Mucosa of stomach (tissue), 1 donor: ENCODE measurements around the gene CASD1.
A peak's percentile ranks its signal among the peaks of the same experiment; 100 is the strongest.

ENCODE experiments used
- H3K27me3 ChIP-seq: one replicate; pipeline ENCODE4 v1.7.0; 2013; ENCODE audit warnings: mild to moderate bottlenecking, low read length; ENCODE audit not compliant: control insufficient read depth, insufficient read depth
- H3K36me3 ChIP-seq: one replicate; pipeline ENCODE4 v1.7.0; 2013; ENCODE audit warnings: low read length; ENCODE audit not compliant: control insufficient read depth, insufficient read depth
- H3K4me1 ChIP-seq: one replicate; pipeline ENCODE4 v1.7.0; 2013; ENCODE audit warnings: mild to moderate bottlenecking, low read length; ENCODE audit not compliant: control insufficient read depth, insufficient read depth
- H3K4me3 ChIP-seq: one replicate; pipeline ENCODE4 v1.7.0; 2013; ENCODE audit warnings: low read length
- H3K9ac ChIP-seq: one replicate; pipeline ENCODE4 v1.7.0; 2013; ENCODE audit warnings: mild to moderate bottlenecking, low read length, moderate library complexity
- H3K9me3 ChIP-seq: one replicate; pipeline ENCODE4 v1.7.0; 2013; ENCODE audit warnings: mild to moderate bottlenecking, low read length, moderate library complexity; ENCODE audit not compliant: control insufficient read depth
- donor health status: Pancreatic carcinoma.

Gene CASD1

GRCh38 chr7:94509264-94509886 is at the start of gene CASD1:
CASD1 (plus strand) TSS chr7:94509809; CDS start chr7:94510085, 276 bp downstream.
- Histone ChIP-seq H3K36me3 (no peaks in the 10 kb centered on the region), H3K9me3 (no peaks in the 10 kb centered on the region), H3K4me3 (peak within 1 kb of the TSS; percentile 35), H3K4me1 (peaks cover 11% of the 10 kb centered on the region), H3K27me3 (no peaks in the 10 kb centered on the region), H3K9ac (peak within 1 kb of the TSS; percentile 91)

- Histone ChIP-seq H3K9me3 (no peaks in the 10 kb centered on the region), H3K4me3 (no peak overlapping the region), H3K36me3 (no peaks in the 10 kb centered on the region), H3K4me1 (no peaks in the 10 kb centered on the region), H3K27me3 (no peaks in the 10 kb centered on the region), H3K9ac (no peak overlapping the region)
Measured at GRCh38 chr7:94466516-94466915, 43.1 kb upstream of the CASD1 start.

GRCh38 chr7:94471604-94472003 is 38.0 kb upstream of the CASD1 start:
- Histone ChIP-seq H3K4me1 (no peaks in the 10 kb centered on the region), H3K9ac (no peak overlapping the region), H3K36me3 (no peaks in the 10 kb centered on the region), H3K4me3 (no peak overlapping the region), H3K9me3 (no peaks in the 10 kb centered on the region), H3K27me3 (no peaks in the 10 kb centered on the region)

- Histone ChIP-seq H3K36me3 (no peaks in the 10 kb centered on the region), H3K4me3 (no peak overlapping the region), H3K27me3 (no peaks in the 10 kb centered on the region), H3K9me3 (no peaks in the 10 kb centered on the region), H3K9ac (no peak overlapping the region), H3K4me1 (no peaks in the 10 kb centered on the region)
Measured at GRCh38 chr7:94472608-94473007, 37.0 kb upstream of the CASD1 start.

- no peak overlapping the region for H3K4me3 ChIP-seq
- no peaks in the 10 kb centered on the region for H3K9me3 ChIP-seq
- H3K36me3 ChIP-seq, result no peaks in the 10 kb centered on the region
- no peak overlapping the region for H3K9ac ChIP-seq
- H3K27me3 ChIP-seq, result no peaks in the 10 kb centered on the region
- H3K4me1 ChIP-seq, result no peaks in the 10 kb centered on the region
Measured at GRCh38 chr7:94476251-94476840, 33.3 kb upstream of the CASD1 start.

GRCh38 chr7:94477878-94478277 is 31.7 kb upstream of the CASD1 start:
- Histone ChIP-seq H3K4me1 (no peaks in the 10 kb centered on the region), H3K27me3 (no peaks in the 10 kb centered on the region), H3K36me3 (no peaks in the 10 kb centered on the region), H3K9ac (no peak overlapping the region), H3K9me3 (no peaks in the 10 kb centered on the region), H3K4me3 (no peak overlapping the region)

GRCh38 chr7:94478648-94479214 is 30.9 kb upstream of the CASD1 start:
- no peak overlapping the region for H3K9ac ChIP-seq
- no peak overlapping the region for H3K4me3 ChIP-seq
- H3K4me1 ChIP-seq, result no peaks in the 10 kb centered on the region
- H3K36me3 ChIP-seq, result no peaks in the 10 kb centered on the region
- H3K9me3 ChIP-seq, result no peaks in the 10 kb centered on the region
- H3K27me3 ChIP-seq, result no peaks in the 10 kb centered on the region

- Histone ChIP-seq H3K4me1 (no peaks in the 10 kb centered on the region), H3K36me3 (no peaks in the 10 kb centered on the region), H3K27me3 (no peaks in the 10 kb centered on the region), H3K9me3 (no peaks in the 10 kb centered on the region), H3K4me3 (no peak overlapping the region), H3K9ac (no peak overlapping the region)
Measured at GRCh38 chr7:94481279-94481678, 28.3 kb upstream of the CASD1 start.

- Histone ChIP-seq H3K9me3 (no peaks in the 10 kb centered on the region), H3K4me3 (no peak overlapping the region), H3K4me1 (no peaks in the 10 kb centered on the region), H3K9ac (no peak overlapping the region), H3K36me3 (no peaks in the 10 kb centered on the region), H3K27me3 (no peaks in the 10 kb centered on the region)
Measured at GRCh38 chr7:94482796-94483195, 26.8 kb upstream of the CASD1 start.

- no peaks in the 10 kb centered on the region for H3K36me3 ChIP-seq
- no peak overlapping the region for H3K4me3 ChIP-seq
- H3K27me3 ChIP-seq, result no peaks in the 10 kb centered on the region
- no peak overlapping the region for H3K9ac ChIP-seq
- no peaks in the 10 kb centered on the region for H3K9me3 ChIP-seq
- H3K4me1 ChIP-seq, result no peaks in the 10 kb centered on the region
Measured at GRCh38 chr7:94483843-94484242, 25.8 kb upstream of the CASD1 start.

- Histone ChIP-seq H3K36me3 (no peaks in the 10 kb centered on the region), H3K9me3 (no peaks in the 10 kb centered on the region), H3K4me1 (no peaks in the 10 kb centered on the region), H3K27me3 (no peaks in the 10 kb centered on the region), H3K9ac (no peak overlapping the region), H3K4me3 (no peak overlapping the region)
Measured at GRCh38 chr7:94486216-94486615, 23.4 kb upstream of the CASD1 start.

GRCh38 chr7:94491410-94491809 is 18.2 kb upstream of the CASD1 start:
- Histone ChIP-seq H3K9ac (no peak overlapping the region), H3K4me1 (no peaks in the 10 kb centered on the region), H3K4me3 (no peak overlapping the region), H3K27me3 (no peaks in the 10 kb centered on the region), H3K9me3 (no peaks in the 10 kb centered on the region), H3K36me3 (no peaks in the 10 kb centered on the region)
